Islet of Langerhans (tissue), 1 donor: Measurements from ENCODE around the gene DPPA3.

Experiments used
- FAIRE-seq: peaks from one replicate; lab custom pipeline; 2011; peaks lifted over from hg19 to GRCh38; lab: Jason Lieb, UNC

Gene DPPA3

GRCh38 chr12:7711133-7711532, at the start of gene DPPA3:
Gene DPPA3, plus strand, starts transcription at chr12:7711433. Its CDS starts 138 bp downstream, at chr12:7711571.
- FAIRE-seq, result no peak

GRCh38 chr12:7661741-7662140, 49.5 kb upstream of the DPPA3 start:
- FAIRE-seq, result no peak

- no peak for FAIRE-seq
Observed at GRCh38 chr12:7666595-7666994, 44.6 kb upstream of the DPPA3 start.

GRCh38 chr12:7667125-7667524, 44.1 kb upstream of the DPPA3 start:
- FAIRE-seq, result no peak

GRCh38 chr12:7668171-7668570, 43.1 kb upstream of the DPPA3 start:
- FAIRE-seq, result no peak

- FAIRE-seq, result peak; percentile 68
Observed at GRCh38 chr12:7675455-7675854, 35.8 kb upstream of the DPPA3 start.

GRCh38 chr12:7677432-7677888, 33.8 kb upstream of the DPPA3 start:
- FAIRE-seq, result peak; percentile 84

- no peak for FAIRE-seq
Observed at GRCh38 chr12:7678744-7679143, 32.5 kb upstream of the DPPA3 start.

GRCh38 chr12:7679251-7680045, 31.8 kb upstream of the DPPA3 start:
- no peak for FAIRE-seq

GRCh38 chr12:7681535-7681934, 29.7 kb upstream of the DPPA3 start:
- FAIRE-seq, result no peak

GRCh38 chr12:7693793-7694192, 17.4 kb upstream of the DPPA3 start:
- no peak for FAIRE-seq

GRCh38 chr12:7694556-7695236, 16.5 kb upstream of the DPPA3 start:
- FAIRE-seq, result no peak

GRCh38 chr12:7695237-7695560, 16.0 kb upstream of the DPPA3 start:
- FAIRE-seq, result no peak

GRCh38 chr12:7695566-7696197, 15.6 kb upstream of the DPPA3 start, which contains the start of gene GDF3:
Gene GDF3, minus strand, starts transcription at chr12:7695775. Its CDS starts 47 bp downstream, at chr12:7695728.
- no peak for FAIRE-seq

- no peak for FAIRE-seq
Observed at GRCh38 chr12:7705846-7706245, 5.4 kb upstream of the DPPA3 start.

GRCh38 chr12:7709969-7710675, 1.1 kb upstream of the DPPA3 start:
- FAIRE-seq, result no peak

- no peak for FAIRE-seq
Observed at GRCh38 chr12:7712841-7713442, 1.7 kb downstream of the DPPA3 start.

- no peak for FAIRE-seq
Observed at GRCh38 chr12:7716381-7716780, 5.1 kb downstream of the DPPA3 start.

GRCh38 chr12:7719946-7720730, 8.9 kb downstream of the DPPA3 start:
- FAIRE-seq, result no peak

- FAIRE-seq, result no peak
Observed at GRCh38 chr12:7723926-7724325, 12.7 kb downstream of the DPPA3 start.

- FAIRE-seq, result no peak
Observed at GRCh38 chr12:7729746-7730145, 18.5 kb downstream of the DPPA3 start.
